CD4-positive, alpha-beta T cell (primary cell): ENCODE data around the gene GDI1. TPM values are rescaled to one million over a fixed set of nuclear protein-coding genes. Genes with fewer than 3 reads are reported as not detected.

Experiments
- ATAC-seq: fragments of 200-7000 bp; cut with Tn5 transposase; one replicate; pipeline ENCODE4 v1.10.0; 2022; ENCODE audit warnings: mild to moderate bottlenecking; ENCODE audit not compliant: poor library complexity
- CTCF ChIA-PET: fragments of 350-600 bp; sonication (Branson Sonifier 250); formaldehyde crosslinking; loops from one replicate; lab custom pipeline; 2021; ENCODE audit warnings: antibody characterized with exemption, inconsistent platforms; lab: Charles Lee
- POLR2A ChIA-PET: fragments of 350-600 bp; sonication (Branson Sonifier 250); formaldehyde crosslinking; loops from one replicate; lab custom pipeline; 2021; ENCODE audit warnings: antibody characterized with exemption, inconsistent platforms; lab: Charles Lee
- DNase-seq, 14 experiments: peaks; one replicate each; pipeline ENCODE4 v3.0.0-alpha.2; 2013 to 2020; ENCODE audit warnings: mixed read lengths in 2 of 14
- H3K27ac ChIP-seq, 2 donors: one replicate each; pipeline versions ENCODE4 v1.5.1 to v1.7.0; 2013; ENCODE audit warnings: low read length in 2 of 2, low read depth in 1 of 2, mild to moderate bottlenecking in 1 of 2
- H3K27me3 ChIP-seq, 2 experiments: 1 replicate in 1 of 2; 2 replicates in 1 of 2; pipeline versions ENCODE4 v1.6.1 to v1.7.0; 2013; ENCODE audit warnings: low read length in 2 of 2, control low read depth in 1 of 2, mild to moderate bottlenecking in 1 of 2, moderate library complexity in 1 of 2; ENCODE audit not compliant: insufficient read depth in 2 of 2, control insufficient read depth in 1 of 2
- H3K36me3 ChIP-seq: one replicate; pipeline ENCODE4 v1.6.1; 2013; ENCODE audit warnings: low read length, control low read depth; ENCODE audit not compliant: insufficient read depth
- H3K4me1 ChIP-seq: one replicate; pipeline ENCODE4 v1.6.1; 2013; ENCODE audit warnings: low read length, control low read depth; ENCODE audit not compliant: insufficient read depth
- H3K4me3 ChIP-seq: one replicate; pipeline ENCODE4 v1.5.1; 2013; ENCODE audit warnings: mild to moderate bottlenecking, low read length, moderate library complexity
- H3K9me3 ChIP-seq, 2 experiments: 1 replicate in 1 of 2; 2 replicates in 1 of 2; pipeline versions ENCODE4 v1.6.1 to v1.7.0; 2013; ENCODE audit warnings: low read length in 2 of 2, mild to moderate bottlenecking in 2 of 2, control low read depth in 1 of 2, moderate library complexity in 1 of 2; ENCODE audit not compliant: control insufficient read depth in 1 of 2, insufficient read depth in 1 of 2
- H3K27ac Mint-ChIP-seq: one replicate; pipeline ENCODE4 v1.8.0; 2020; ENCODE audit warnings: mixed read lengths
- H3K27me3 Mint-ChIP-seq: one replicate; pipeline ENCODE4 v1.8.0; 2021; ENCODE audit warnings: mixed read lengths
- H3K36me3 Mint-ChIP-seq: one replicate; pipeline ENCODE4 v1.8.0; 2021; ENCODE audit warnings: low read depth, mixed read lengths
- H3K4me1 Mint-ChIP-seq: one replicate; pipeline ENCODE4 v1.8.0; 2021; ENCODE audit warnings: low read depth, mixed read lengths
- H3K4me3 Mint-ChIP-seq: one replicate; pipeline ENCODE4 v1.8.0; 2020; ENCODE audit warnings: mild to moderate bottlenecking, mixed read lengths
- H3K9me3 Mint-ChIP-seq: one replicate; pipeline ENCODE4 v1.8.0; 2020; ENCODE audit warnings: mixed read lengths
- CTCF ChIP-seq: fragments of 200-600 bp; IDR thresholded peaks from one replicate; pipeline ENCODE4 v1.8.0; 2022; ENCODE audit warnings: antibody characterized with exemption, mild to moderate bottlenecking
- intact Hi-C, 2 experiments: fragments of 100-400 bp; cut with DNase I in 1 of 2; cut with micrococcal nuclease in 1 of 2; formaldehyde crosslinking; loops; one replicate each; pipeline versions ENCODE4 v1.15.1 to v1.9.0; 2023 to 2025; cut with DNase I, micrococcal nuclease
- microRNA-seq: library from miRNA; unstranded; fragments of <30 nt; microRNA quantifications from one replicate; pipeline ENCODE4 v1.2.0, GENCODE V29; 2021; ENCODE audit warnings: borderline microRNAs expressed, borderline replicate concordance
- total RNA-seq, 174 experiments: library from RNA in 2 of 174; stranded (reverse) in 2 of 174; gene quantifications; one replicate each; pipeline ENCODE4 v1.2.3 and lab custom pipeline; 2021 to 2026

The GDI1 gene
- total RNA-seq, 2 experiments from 2014 or later: 144 to 145 TPM

GRCh38 chrX:154490414-154491083 is 53.6 kb downstream of the GDI1 start, which contains the start of gene SLC10A3:
TSS of gene SLC10A3 (minus strand) at chrX:154490629. CDS start at chrX:154488940, 1,689 bp downstream.
- Mint-ChIP-seq H3K27me3 (no peaks in the 10 kb centered on the region), H3K36me3 (peaks cover 6% of the 10 kb centered on the region), H3K4me1 (peaks cover 11% of the 10 kb centered on the region), H3K4me3 (peak within 1 kb of the TSS; percentile 91), H3K27ac (peak within 1 kb of the TSS; percentile 95), H3K9me3 (no peaks in the 10 kb centered on the region)
- H3K27me3 ChIP-seq: no peaks in the 10 kb centered on the region
- H3K27ac ChIP-seq: peak within 1 kb of the TSS; percentile 53 to 88
- ChIA-PET CTCF (interaction anchor here (0.7 to 1.2 kb wide), 4 partner anchors 12 to 117 kb away, joined by 3 to 9 read pairs (median 3); partner anchors contain the start of genes LAGE3 and RPL10), POLR2A (interaction anchor here (0.6 to 3.4 kb wide), 13 partner anchors 20 to 564 kb away, joined by 3 to 35 read pairs (median 5); partner anchors contain the start of genes ATP6AP1, FAM3A, HCFC1 and RPL10)
- no peaks in the 10 kb centered on the region for H3K9me3 ChIP-seq
- H3K4me1 ChIP-seq: peaks cover 38% of the 10 kb centered on the region
- H3K36me3 ChIP-seq: no peaks in the 10 kb centered on the region
- peak; percentile 68 to 95 (median 84) for DNase-seq
- intact Hi-C loops: loop anchor here in 1 of 2 experiments (1.0 kb wide), 1 partner anchor 32 kb away; the partner anchor contains the start of gene PLXNA3
- ATAC-seq: peak; percentile 78
- peak within 1 kb of the TSS; percentile 72 for H3K4me3 ChIP-seq
- no peak for TF ChIP-seq CTCF

Small RNA genes within 50 kb of the gene (microRNA-seq; reads per million reads assigned to microRNA genes)
- gene MIR6858: not detected

Other genes starting within 250 kb of the GDI1 start
- gene OPN1MW2, start 217.4 kb upstream of the GDI1 start, total RNA-seq: not detected
- not detected for gene OPN1MW3, start 179.6 kb upstream of the GDI1 start, total RNA-seq
- gene TEX28, start 142.0 kb upstream of the GDI1 start, total RNA-seq: not detected
- gene TKTL1, start 141.4 kb upstream of the GDI1 start, total RNA-seq: 1 to 10 TPM; 1.7 to 2.3 TPM
- 1,000 to 10,000 TPM; 1,012 to 1,022 TPM for gene FLNA, start 62.5 kb upstream of the GDI1 start, total RNA-seq
- gene EMD, start 57.9 kb upstream of the GDI1 start, total RNA-seq: 100 to 1,000 TPM; 164 to 178 TPM
- 1,000 to 10,000 TPM; 5,036 to 5,204 TPM for gene RPL10, start 38.8 kb upstream of the GDI1 start, total RNA-seq
- gene DNASE1L1, start 27.9 kb upstream of the GDI1 start, total RNA-seq: 10 to 100 TPM; 16.0 to 18.4 TPM
- 10 to 100 TPM; 72.8 to 78.5 TPM for gene TAFAZZIN, start 25.6 kb upstream of the GDI1 start, total RNA-seq
- 10 to 100 TPM; 31.4 to 40.8 TPM for gene ATP6AP1, start 8.5 kb upstream of the GDI1 start, total RNA-seq
- gene FAM50A, start 7.0 kb downstream of the GDI1 start, total RNA-seq: 10 to 100 TPM; 42.3 to 49.4 TPM
- 10 to 100 TPM; 35.1 to 38.1 TPM for gene PLXNA3, start 21.1 kb downstream of the GDI1 start, total RNA-seq
- gene LAGE3, start 42.1 kb downstream of the GDI1 start, total RNA-seq: 1 to 10 TPM; 5.7 to 6.6 TPM
- gene UBL4A, start 49.5 kb downstream of the GDI1 start, total RNA-seq: 1 to 10 TPM; 6.6 to 8.9 TPM
- 10 to 100 TPM; 15.7 to 16.4 TPM for gene SLC10A3, start 53.5 kb downstream of the GDI1 start, total RNA-seq
- gene FAM3A, start 79.1 kb downstream of the GDI1 start, total RNA-seq: 10 to 100 TPM; 36.1 to 38.2 TPM
- gene G6PD, start 109.7 kb downstream of the GDI1 start, total RNA-seq: 10 to 100 TPM; 17.4 to 20.3 TPM
- 10 to 100 TPM; 26.2 to 27.2 TPM for gene IKBKG, start 110.5 kb downstream of the GDI1 start, total RNA-seq
- not detected for gene CTAG1A, start 148.0 kb downstream of the GDI1 start, total RNA-seq
- not detected for gene CTAG1B, start 182.1 kb downstream of the GDI1 start, total RNA-seq
- gene CTAG2, start 216.4 kb downstream of the GDI1 start, total RNA-seq: not detected